Cortex of kidney (tissue), 1 donor: ENCODE data around the gene SLC35F3.
"Not testable (repeated sequence)": the region's sequence is repeated elsewhere in the genome, so short reads cannot be mapped to it uniquely, and the experiment has no call there.

ENCODE experiments used
- DNase-seq: peaks from one replicate; lab custom pipeline; 2025; lab: John Stamatoyannopoulos, UW

The SLC35F3 gene

GRCh38 chr1:234289538-234290305, 385.2 kb downstream of the SLC35F3 start:
- DNase-seq = no peak

- no peak for DNase-seq
Measured at GRCh38 chr1:234292011-234292410, 387.5 kb downstream of the SLC35F3 start.

- DNase-seq = no peak
Measured at GRCh38 chr1:234292548-234292947, 388.1 kb downstream of the SLC35F3 start.

- DNase-seq = no peak
Measured at GRCh38 chr1:234294109-234294817, 389.8 kb downstream of the SLC35F3 start.

GRCh38 chr1:234295068-234295467, 390.6 kb downstream of the SLC35F3 start:
- DNase-seq = no peak

- DNase-seq = no peak
Measured at GRCh38 chr1:234295626-234296025, 391.1 kb downstream of the SLC35F3 start.

GRCh38 chr1:234296496-234296895, 392.0 kb downstream of the SLC35F3 start:
- DNase-seq = no peak

GRCh38 chr1:234297668-234298067, 393.2 kb downstream of the SLC35F3 start:
- no peak for DNase-seq

- no peak for DNase-seq
Measured at GRCh38 chr1:234300096-234300495, 395.6 kb downstream of the SLC35F3 start.

- not testable (repeated sequence) for DNase-seq
Measured at GRCh38 chr1:234301663-234302062, 397.2 kb downstream of the SLC35F3 start.

- DNase-seq = no peak
Measured at GRCh38 chr1:234302354-234302962, 398.0 kb downstream of the SLC35F3 start.

- DNase-seq = no peak
Measured at GRCh38 chr1:234303231-234303630, 398.8 kb downstream of the SLC35F3 start.

- no peak for DNase-seq
Measured at GRCh38 chr1:234307726-234308125, 403.2 kb downstream of the SLC35F3 start.

GRCh38 chr1:234309243-234309597, 404.7 kb downstream of the SLC35F3 start:
- no peak for DNase-seq

GRCh38 chr1:234309598-234310459, 405.4 kb downstream of the SLC35F3 start:
- DNase-seq = no peak

- DNase-seq = no peak
Measured at GRCh38 chr1:234310460-234310817, 406.0 kb downstream of the SLC35F3 start.

- no peak for DNase-seq
Measured at GRCh38 chr1:234311414-234311813, 406.9 kb downstream of the SLC35F3 start.

GRCh38 chr1:234313171-234313570, 408.7 kb downstream of the SLC35F3 start:
- DNase-seq = no peak

GRCh38 chr1:234315091-234315541, 410.6 kb downstream of the SLC35F3 start:
- DNase-seq = no peak

GRCh38 chr1:234315588-234315987, 411.1 kb downstream of the SLC35F3 start:
- no peak for DNase-seq

- DNase-seq = no peak
Measured at GRCh38 chr1:234316486-234316885, 412.0 kb downstream of the SLC35F3 start.

- DNase-seq = no peak
Measured at GRCh38 chr1:234316937-234317336, 412.5 kb downstream of the SLC35F3 start.
